IPS-18c (cell line): ENCODE measurements around the gene ROGDI.

Source experiments
- H3K4me3 ChIP-seq: 2 replicates; pipeline ENCODE4 v1.7.0; 2013; ENCODE audit warnings: low read depth, mild to moderate bottlenecking, low read length, moderate library complexity; ENCODE audit not compliant: insufficient read depth
- H3K9me3 ChIP-seq: one replicate; pipeline ENCODE4 v1.6.1; 2013; ENCODE audit warnings: mild to moderate bottlenecking, low read length, moderate library complexity; ENCODE audit not compliant: control insufficient read depth, insufficient read depth

ROGDI gene

GRCh38 chr16:4783951-4784336 is 18.5 kb downstream of the ROGDI start:
- peaks cover 2% of the 10 kb centered on the region for H3K9me3 ChIP-seq
- no peak overlapping the region for H3K4me3 ChIP-seq

- H3K4me3 ChIP-seq = no peak overlapping the region
- peaks cover 2% of the 10 kb centered on the region for H3K9me3 ChIP-seq
These were observed 19.0 kb downstream of the ROGDI start for GRCh38 chr16:4783251-4783950.

- Histone ChIP-seq H3K4me3 (no peak overlapping the region), H3K9me3 (peaks cover 2% of the 10 kb centered on the region)
These were observed 22.2 kb downstream of the ROGDI start for GRCh38 chr16:4780235-4780634.

GRCh38 chr16:4778050-4778392 is 24.4 kb downstream of the ROGDI start:
- H3K9me3 ChIP-seq = no peaks in the 10 kb centered on the region

GRCh38 chr16:4777339-4778049 is 24.9 kb downstream of the ROGDI start:
- no peaks in the 10 kb centered on the region for H3K9me3 ChIP-seq
- H3K4me3 ChIP-seq = no peak overlapping the region

More at GRCh38 chr16:4778050-4778392, 24.4 kb downstream of the ROGDI start:
- no peak overlapping the region for H3K4me3 ChIP-seq

GRCh38 chr16:4776141-4776705 is 26.2 kb downstream of the ROGDI start:
- Histone ChIP-seq H3K9me3 (no peaks in the 10 kb centered on the region), H3K4me3 (no peak overlapping the region)

GRCh38 chr16:4775005-4775404 is 27.4 kb downstream of the ROGDI start:
- Histone ChIP-seq H3K4me3 (no peak overlapping the region), H3K9me3 (no peaks in the 10 kb centered on the region)

- H3K4me3 ChIP-seq = no peak overlapping the region
These were observed 30.1 kb downstream of the ROGDI start for GRCh38 chr16:4772351-4772750.

GRCh38 chr16:4771646-4772045 is 30.8 kb downstream of the ROGDI start:
- H3K4me3 ChIP-seq = no peak overlapping the region
- no peaks in the 10 kb centered on the region for H3K9me3 ChIP-seq

More at GRCh38 chr16:4772351-4772750, 30.1 kb downstream of the ROGDI start:
- no peaks in the 10 kb centered on the region for H3K9me3 ChIP-seq

GRCh38 chr16:4769306-4769638 is 33.2 kb downstream of the ROGDI start:
- H3K9me3 ChIP-seq = no peaks in the 10 kb centered on the region
- peak overlapping the region; percentile 64; the same call in 1 of the 2 replicates for H3K4me3 ChIP-seq

GRCh38 chr16:4768549-4769305 is 33.7 kb downstream of the ROGDI start:
- Histone ChIP-seq H3K4me3 (peak overlapping the region; percentile 66), H3K9me3 (no peaks in the 10 kb centered on the region)

GRCh38 chr16:4767872-4768548 is 34.4 kb downstream of the ROGDI start:
- peak overlapping the region; percentile 66 for H3K4me3 ChIP-seq

GRCh38 chr16:4766875-4767628 is 35.4 kb downstream of the ROGDI start, which contains the start of gene ZNF500:
Gene ZNF500, minus strand, starts transcription at chr16:4767162. Its CDS starts 1,184 bp downstream, at chr16:4765978.
- Histone ChIP-seq H3K9me3 (no peaks in the 10 kb centered on the region), H3K4me3 (peak within 1 kb of the TSS; percentile 87)

More at GRCh38 chr16:4767872-4768548, 34.4 kb downstream of the ROGDI start:
- no peaks in the 10 kb centered on the region for H3K9me3 ChIP-seq

- Histone ChIP-seq H3K4me3 (peak overlapping the region; percentile 87), H3K9me3 (no peaks in the 10 kb centered on the region)
These were observed 36.6 kb downstream of the ROGDI start for GRCh38 chr16:4765511-4766474.

- Histone ChIP-seq H3K9me3 (no peaks in the 10 kb centered on the region), H3K4me3 (no peak overlapping the region)
These were observed 38.6 kb downstream of the ROGDI start for GRCh38 chr16:4763791-4764190.
